ENCODE results near the gene PPRC1.

The PPRC1 gene

GRCh38 chr10:102167861-102168260, 35.0 kb downstream of the PPRC1 start:
- H3K27me3 ChIP-seq (ENCODE audit: low read depth, low read length), result no peaks in the 10 kb centered on the region
- H4K20me1 ChIP-seq (ENCODE audit: insufficient read depth, low read length), result no peaks in the 10 kb centered on the region
- H3K4me3 ChIP-seq (ENCODE audit: low read length), result no peak overlapping the region
- H3K9me3 ChIP-seq (ENCODE audit: insufficient read depth, low read length), result no peaks in the 10 kb centered on the region
- H3K79me2 ChIP-seq (ENCODE audit: low read length), result no peaks in the 10 kb centered on the region
- no peak overlapping the region for H3K4me2 ChIP-seq (ENCODE audit: low read length)
- H3K4me1 ChIP-seq (ENCODE audit: low read length), result no peaks in the 10 kb centered on the region
- H3K36me3 ChIP-seq (replicated peaks; ENCODE audit: low read depth, low read length), result peaks cover 6% of the 10 kb centered on the region
- no peak for TF ChIP-seq CTCF (IDR thresholded peaks at IDR 0.05; ENCODE audit: low read depth, low read length)
- TF ChIP-seq EZH2phosphoT487 (IDR thresholded peaks at IDR 0.05; ENCODE audit: low read depth), result no peak
- no peak overlapping the region for H3K27ac ChIP-seq (ENCODE audit: low read length)
- H3K9ac ChIP-seq (ENCODE audit: low read length), result no peak overlapping the region
- no peak overlapping the region for H2AFZ ChIP-seq (ENCODE audit: low read depth, low read length)

GRCh38 chr10:102170602-102171001, 37.8 kb downstream of the PPRC1 start:
- no peak for TF ChIP-seq CTCF (IDR thresholded peaks at IDR 0.05; ENCODE audit: low read depth, low read length)
- no peak for TF ChIP-seq EZH2phosphoT487 (IDR thresholded peaks at IDR 0.05; ENCODE audit: low read depth)
- no peaks in the 10 kb centered on the region for H3K4me1 ChIP-seq (ENCODE audit: low read length)
- H3K27ac ChIP-seq (ENCODE audit: low read length), result no peak overlapping the region
- H3K4me2 ChIP-seq (ENCODE audit: low read length), result no peak overlapping the region
- H4K20me1 ChIP-seq (ENCODE audit: insufficient read depth, low read length), result no peaks in the 10 kb centered on the region
- H3K4me3 ChIP-seq (ENCODE audit: low read length), result no peak overlapping the region
- H3K9ac ChIP-seq (ENCODE audit: low read length), result no peak overlapping the region
- no peaks in the 10 kb centered on the region for H3K79me2 ChIP-seq (ENCODE audit: low read length)
- H3K27me3 ChIP-seq (ENCODE audit: low read depth, low read length), result no peaks in the 10 kb centered on the region
- H3K36me3 ChIP-seq (replicated peaks; ENCODE audit: low read depth, low read length), result no peaks in the 10 kb centered on the region
- no peak overlapping the region for H2AFZ ChIP-seq (ENCODE audit: low read depth, low read length)
- no peaks in the 10 kb centered on the region for H3K9me3 ChIP-seq (ENCODE audit: insufficient read depth, low read length)

- no peak for TF ChIP-seq CTCF (IDR thresholded peaks at IDR 0.05; ENCODE audit: low read depth, low read length)
- no peak for TF ChIP-seq EZH2phosphoT487 (IDR thresholded peaks at IDR 0.05; ENCODE audit: low read depth)
- Histone ChIP-seq H3K4me3 (ENCODE audit: low read length) (no peak overlapping the region), H3K36me3 (replicated peaks; ENCODE audit: low read depth, low read length) (no peaks in the 10 kb centered on the region), H3K79me2 (ENCODE audit: low read length) (no peaks in the 10 kb centered on the region), H3K9ac (ENCODE audit: low read length) (no peak overlapping the region), H3K27ac (ENCODE audit: low read length) (no peak overlapping the region), H3K9me3 (ENCODE audit: insufficient read depth, low read length) (no peaks in the 10 kb centered on the region), H3K4me2 (ENCODE audit: low read length) (no peak overlapping the region), H3K4me1 (ENCODE audit: low read length) (no peaks in the 10 kb centered on the region), H2AFZ (ENCODE audit: low read depth, low read length) (no peak overlapping the region), H4K20me1 (ENCODE audit: insufficient read depth, low read length) (no peaks in the 10 kb centered on the region), H3K27me3 (ENCODE audit: low read depth, low read length) (no peaks in the 10 kb centered on the region)
Observed at GRCh38 chr10:102172288-102172687, 39.4 kb downstream of the PPRC1 start.

GRCh38 chr10:102175415-102175814, 42.6 kb downstream of the PPRC1 start:
- Histone ChIP-seq H3K9ac (ENCODE audit: low read length) (no peak overlapping the region), H3K9me3 (ENCODE audit: insufficient read depth, low read length) (no peaks in the 10 kb centered on the region), H3K79me2 (ENCODE audit: low read length) (no peaks in the 10 kb centered on the region), H2AFZ (ENCODE audit: low read depth, low read length) (no peak overlapping the region), H4K20me1 (ENCODE audit: insufficient read depth, low read length) (no peaks in the 10 kb centered on the region), H3K27me3 (ENCODE audit: low read depth, low read length) (no peaks in the 10 kb centered on the region), H3K4me2 (ENCODE audit: low read length) (no peak overlapping the region), H3K27ac (ENCODE audit: low read length) (no peak overlapping the region), H3K4me1 (ENCODE audit: low read length) (no peaks in the 10 kb centered on the region), H3K36me3 (replicated peaks; ENCODE audit: low read depth, low read length) (no peaks in the 10 kb centered on the region), H3K4me3 (ENCODE audit: low read length) (no peak overlapping the region)
- TF ChIP-seq EZH2phosphoT487 (IDR thresholded peaks at IDR 0.05; ENCODE audit: low read depth) (no peak), CTCF (IDR thresholded peaks at IDR 0.05; ENCODE audit: low read depth, low read length) (no peak)

All from OCI-LY3 (cell line).